ENCODE results near the gene SFRP4. TPM values are rescaled to one million over a fixed set of nuclear protein-coding genes. Genes with fewer than 3 reads are reported as not detected.

SFRP4 gene
- total and polyA plus RNA-seq, 2 of the 8 experiments (the other 6 are each of a cell fraction or from before 2014, with no cell fraction given), result 0.03 TPM; not detected in 1

DNA sequence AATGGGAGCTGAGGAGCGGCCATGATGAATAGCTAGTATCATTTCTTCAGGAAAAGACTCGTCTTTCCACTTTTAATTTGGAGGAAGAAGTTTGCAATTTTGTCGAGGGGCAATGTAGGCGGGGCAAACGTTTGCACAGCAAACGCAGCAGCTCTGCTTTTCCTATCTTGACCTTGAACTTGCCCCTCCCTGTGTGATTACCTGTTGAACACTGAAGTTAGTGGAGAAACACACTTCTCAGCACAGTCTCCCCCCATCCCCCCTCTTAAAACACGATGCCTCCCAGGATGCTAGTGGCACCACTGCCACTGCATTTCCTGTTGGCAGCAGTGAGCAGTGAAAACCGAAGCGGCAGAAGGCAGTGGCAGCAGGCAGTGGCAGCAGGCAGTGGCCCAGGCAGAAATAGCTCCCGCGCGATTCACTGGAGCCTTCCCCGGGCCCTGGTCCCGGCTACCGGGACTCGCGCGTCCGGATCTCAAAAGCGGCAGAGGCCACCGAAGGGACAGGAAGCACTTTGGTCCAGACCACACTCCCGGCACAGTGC lies 3.8 kb upstream of the SFRP4 start, which contains the start of gene EPDR1 (continued):
- no peak for TF ChIP-seq GTF2F1 (IDR thresholded peaks at IDR 0.05; ENCODE audit: borderline replicate concordance, low read depth, low read length)
- TF ChIP-seq RAD21 (IDR thresholded peaks at IDR 0.05 in 1 of 2, conservative IDR thresholded peaks at IDR 0.05 in 1 of 2; ENCODE audit: low read depth in 2 of 2, low read length in 2 of 2), result peak in 1 of 2 experiments; percentile 9; a peak in 1 of 4 replicates
- no peak for TF ChIP-seq RXRA (IDR thresholded peaks at IDR 0.05; ENCODE audit: insufficient read depth, low read depth, low read length)
- TF ChIP-seq SP4 (IDR thresholded peaks at IDR 0.05; ENCODE audit: low read length), result no peak
- no peak for TF ChIP-seq SRF (IDR thresholded peaks at IDR 0.05; ENCODE audit: low read depth, low read length)
- TF ChIP-seq JUN (IDR thresholded peaks at IDR 0.05; ENCODE audit: low read depth, low read length), result no peak
- 0 out of 2 replicates have a peak, but pooled peaks have one; percentile 11 for TF ChIP-seq E2F6 (IDR thresholded peaks at IDR 0.05)
- no peak for TF ChIP-seq SIN3A (conservative IDR thresholded peaks at IDR 0.05 in 1 of 2, IDR thresholded peaks at IDR 0.05 in 1 of 2; ENCODE audit: low read depth in 1 of 2, low read length in 2 of 2)
- TF ChIP-seq SUZ12 (IDR thresholded peaks at IDR 0.05; ENCODE audit: low read length), result no peak
- no peak for TF ChIP-seq POU5F1 (IDR thresholded peaks at IDR 0.05; ENCODE audit: low read depth, low read length)
- TF ChIP-seq, protein P1, sequence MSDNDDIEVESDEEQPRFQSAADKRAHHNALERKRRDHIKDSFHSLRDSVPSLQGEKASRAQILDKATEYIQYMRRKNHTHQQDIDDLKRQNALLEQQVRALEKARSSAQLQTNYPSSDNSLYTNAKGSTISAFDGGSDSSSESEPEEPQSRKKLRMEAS (IDR thresholded peaks at IDR 0.05), result 0 out of 2 replicates have a peak, but pooled peaks have one; percentile 48
- TF ChIP-seq CBX5 (IDR thresholded peaks at IDR 0.05; ENCODE audit: low read depth, low read length), result no peak
- TF ChIP-seq EZH2 (IDR thresholded peaks at IDR 0.05; ENCODE audit: low read depth, low read length, severe bottlenecking), result peak; percentile 33
- no peak; the same call in 1 of the 2 replicates for TF ChIP-seq PHF8 (conservative IDR thresholded peaks at IDR 0.05; ENCODE audit: low read depth, low read length)
- no peak for TF ChIP-seq RFX5 (IDR thresholded peaks at IDR 0.05; ENCODE audit: borderline replicate concordance, low read depth, low read length)
- no peak for TF ChIP-seq YY1 (IDR thresholded peaks at IDR 0.05; ENCODE audit: low read depth, low read length)

Data from H1 (cell line).